AG09309 (cell line): ENCODE data around the gene LMBRD1.

Experiments used
- DNase-seq: peaks from one replicate; pipeline ENCODE4 v3.0.0-alpha.2; 2010; ENCODE audit warnings: low read depth
- H3K4me3 ChIP-seq: 2 replicates; pipeline ENCODE4 v1.5.1; 2011; ENCODE audit warnings: mild to moderate bottlenecking, low read depth, low read length, moderate library complexity; ENCODE audit not compliant: control insufficient read depth
- CTCF ChIP-seq: IDR thresholded peaks from 2 replicates; pipeline ENCODE4 v1.5.1; 2011; ENCODE audit warnings: mild to moderate bottlenecking, low read depth, low read length, inconsistent platforms; ENCODE audit not compliant: insufficient read depth, control insufficient read depth; ENCODE audit errors: missing control alignments

LMBRD1 gene

DNA sequence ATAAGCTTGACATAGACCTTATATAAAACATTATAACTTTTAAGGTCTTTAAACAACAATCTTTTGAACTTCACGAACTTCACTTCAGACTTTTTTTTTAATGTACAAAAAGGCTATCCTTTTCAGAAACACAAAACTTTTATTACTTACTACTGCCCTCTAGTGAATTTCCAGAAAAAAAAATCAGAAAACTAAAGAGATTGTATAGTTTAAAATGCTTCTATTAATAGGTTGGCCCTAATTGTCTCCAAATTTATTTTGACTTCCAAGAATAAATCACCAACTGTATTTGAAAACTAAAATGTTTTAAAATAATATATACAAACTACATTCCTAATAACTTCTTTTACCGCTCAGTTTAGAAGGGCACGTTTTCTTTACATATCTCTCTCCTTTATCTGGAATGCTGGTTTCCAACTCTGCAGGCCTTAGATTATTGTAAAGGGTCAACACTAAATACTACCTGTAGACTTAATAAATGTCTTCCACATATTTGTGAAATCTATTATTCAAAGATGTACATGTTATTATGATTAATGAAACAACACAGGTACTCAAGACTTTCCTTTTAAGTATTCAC lies 66.8 kb downstream of the LMBRD1 start:
- H3K4me3 ChIP-seq, result no peak overlapping the region
- peak; percentile 7 for DNase-seq
- peak; percentile 15 for TF ChIP-seq CTCF

GRCh38 chr6:69722683-69723082 lies 74.1 kb downstream of the LMBRD1 start:
- DNase-seq, result no peak
- no peak overlapping the region for H3K4me3 ChIP-seq
- TF ChIP-seq CTCF, result no peak

GRCh38 chr6:69719602-69720193 lies 77.1 kb downstream of the LMBRD1 start:
- peak; percentile 55 for TF ChIP-seq CTCF
- no peak for DNase-seq
- no peak overlapping the region for H3K4me3 ChIP-seq

- no peak for DNase-seq
- no peak overlapping the region for H3K4me3 ChIP-seq
- TF ChIP-seq CTCF, result no peak
These were observed 90.1 kb downstream of the LMBRD1 start for GRCh38 chr6:69706724-69707123.

DNA sequence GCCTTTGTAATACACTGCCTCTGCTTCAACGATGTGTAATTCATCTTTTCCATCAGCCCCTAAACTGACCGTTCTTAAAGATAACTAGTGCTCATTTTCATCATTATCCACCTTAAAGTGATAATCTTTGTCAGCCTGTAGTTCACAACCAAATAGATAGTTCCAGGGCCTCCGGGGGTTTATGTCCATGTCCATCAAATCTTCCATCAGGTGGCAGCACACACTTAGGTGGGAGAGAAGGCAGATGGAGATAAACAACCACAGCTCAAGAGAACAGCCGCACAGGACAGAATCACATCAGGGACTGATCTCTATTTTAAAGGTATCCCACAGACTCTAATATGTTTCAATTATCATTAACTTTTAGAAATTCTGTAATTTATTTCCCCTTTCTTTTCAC lies 90.9 kb downstream of the LMBRD1 start:
- H3K4me3 ChIP-seq, result no peak overlapping the region
- DNase-seq, result no peak
- TF ChIP-seq CTCF, result no peak

- no peak for DNase-seq
- TF ChIP-seq CTCF, result no peak
- H3K4me3 ChIP-seq, result no peak overlapping the region
These were observed 91.9 kb downstream of the LMBRD1 start for GRCh38 chr6:69704916-69705315.
